HG02678 (cell line): Measurements from ENCODE around the gene EDIL3.

Source experiments
- ATAC-seq: cut with Tn5 transposase; IDR thresholded peaks from one replicate; pipeline ENCODE4 v1.9.1; 2021; ENCODE audit warnings: mild to moderate bottlenecking, moderate library complexity; ENCODE audit not compliant: unreplicated experiment

Gene EDIL3, protein sequence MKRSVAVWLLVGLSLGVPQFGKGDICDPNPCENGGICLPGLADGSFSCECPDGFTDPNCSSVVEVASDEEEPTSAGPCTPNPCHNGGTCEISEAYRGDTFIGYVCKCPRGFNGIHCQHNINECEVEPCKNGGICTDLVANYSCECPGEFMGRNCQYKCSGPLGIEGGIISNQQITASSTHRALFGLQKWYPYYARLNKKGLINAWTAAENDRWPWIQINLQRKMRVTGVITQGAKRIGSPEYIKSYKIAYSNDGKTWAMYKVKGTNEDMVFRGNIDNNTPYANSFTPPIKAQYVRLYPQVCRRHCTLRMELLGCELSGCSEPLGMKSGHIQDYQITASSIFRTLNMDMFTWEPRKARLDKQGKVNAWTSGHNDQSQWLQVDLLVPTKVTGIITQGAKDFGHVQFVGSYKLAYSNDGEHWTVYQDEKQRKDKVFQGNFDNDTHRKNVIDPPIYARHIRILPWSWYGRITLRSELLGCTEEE

GRCh38 chr5:84384604-84385575 lies at the start of gene EDIL3:
TSS of gene EDIL3 (minus strand) at chr5:84384880. CDS start at chr5:84384374, 506 bp downstream.
- no peak for ATAC-seq

GRCh38 chr5:84433461-84433860 lies 48.8 kb upstream of the EDIL3 start:
- no peak for ATAC-seq

DNA sequence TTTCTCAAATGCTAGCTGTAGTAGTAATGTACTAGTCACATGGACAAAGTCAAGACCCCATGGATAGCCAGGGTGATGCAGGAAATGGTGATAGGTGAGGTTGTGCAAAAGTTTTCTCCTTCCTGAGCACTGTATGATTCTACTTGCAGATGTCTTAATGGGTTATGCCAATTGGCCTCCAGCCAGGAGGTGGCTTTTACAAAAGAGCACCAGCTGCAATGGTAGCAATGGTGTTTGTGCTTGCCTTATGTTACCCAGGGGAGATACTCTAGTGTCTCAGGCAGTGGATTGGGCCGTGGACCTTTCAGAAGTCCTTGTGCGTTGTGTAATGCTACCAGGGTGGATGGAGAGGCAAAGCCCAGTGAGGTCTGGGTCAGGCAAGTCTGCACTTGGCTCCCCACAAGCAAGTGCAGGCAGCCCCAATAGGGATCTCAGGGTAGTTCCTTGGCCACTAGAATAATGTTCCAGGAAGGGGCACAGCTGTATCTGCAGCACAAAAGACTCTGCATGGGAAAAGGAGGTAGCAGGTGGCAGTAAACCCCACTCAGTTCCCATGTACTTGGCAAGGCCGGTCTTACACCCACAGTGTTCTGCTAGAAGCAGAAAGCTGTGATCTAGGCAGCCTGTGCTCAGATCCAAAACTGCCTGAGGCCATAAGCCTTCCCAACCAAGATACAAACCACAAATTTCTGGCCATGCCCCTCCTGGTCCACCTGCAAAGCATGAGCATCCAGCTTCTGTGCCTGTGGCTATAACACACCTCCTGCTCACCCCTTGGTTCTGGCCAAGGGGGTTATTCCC lies 46.4 kb upstream of the EDIL3 start:
- no peak for ATAC-seq

DNA sequence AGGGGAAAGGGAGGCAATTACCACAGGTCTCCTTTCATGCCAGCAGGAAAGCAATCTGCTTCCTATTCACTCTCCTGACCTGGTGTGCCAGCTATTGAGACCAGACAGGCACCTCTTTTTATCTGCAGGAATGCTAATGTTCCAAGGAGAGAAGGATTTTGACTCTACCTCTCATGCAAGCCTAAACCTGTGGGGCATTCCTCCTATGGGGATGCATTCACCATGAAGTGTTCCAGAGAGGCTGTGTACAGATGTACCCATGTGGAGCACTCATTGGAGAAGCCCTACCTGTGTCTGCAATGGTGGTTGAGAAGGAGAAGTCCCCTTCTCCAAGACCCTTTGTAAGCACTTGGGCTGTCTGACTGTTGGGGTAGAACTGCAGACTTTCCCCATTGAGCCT lies 45.4 kb upstream of the EDIL3 start:
- ATAC-seq: no peak

DNA sequence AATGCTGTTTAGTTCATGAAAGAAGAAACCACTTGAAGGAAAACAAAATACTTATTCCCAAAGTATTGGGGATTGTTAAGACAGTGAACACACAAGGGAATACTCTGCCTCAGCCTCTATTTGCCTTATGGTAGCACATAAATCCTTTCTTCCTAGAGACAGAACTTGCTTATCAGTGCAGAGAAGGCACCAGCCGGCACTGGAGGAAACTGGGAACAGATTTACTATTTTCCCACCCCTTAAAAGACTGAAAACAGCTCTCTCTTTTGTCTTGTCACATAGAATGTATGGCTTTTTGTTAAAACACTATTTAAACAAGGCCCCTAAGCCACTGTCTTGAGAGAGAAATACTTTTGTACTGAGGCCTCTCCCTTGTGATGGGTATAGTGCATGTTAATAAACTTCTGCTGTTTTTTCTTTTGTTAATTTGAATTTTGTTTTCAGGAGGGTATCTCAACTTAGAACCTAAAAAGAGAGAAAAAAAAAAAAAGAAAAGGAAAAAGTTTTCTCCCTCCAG lies 40.7 kb upstream of the EDIL3 start:
- no peak for ATAC-seq

DNA sequence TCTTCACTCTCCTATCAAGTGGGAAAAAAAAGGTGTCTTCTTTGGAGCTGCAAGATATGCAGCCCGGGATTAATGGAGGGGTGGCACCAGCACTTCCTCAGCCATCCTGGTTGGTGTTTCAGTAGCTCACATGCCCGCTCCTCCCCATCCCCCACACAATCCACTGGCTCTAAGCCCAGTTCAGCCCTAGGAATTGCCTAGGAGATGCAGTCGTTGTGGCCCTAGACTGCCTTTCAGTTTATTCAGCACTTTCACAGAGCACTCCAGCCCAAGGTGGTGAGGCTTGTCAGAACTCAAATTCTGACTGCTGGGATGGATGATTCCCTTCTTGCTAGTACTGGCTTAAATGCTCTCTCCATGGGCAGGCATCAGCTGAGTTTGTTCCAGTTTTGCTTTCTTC lies 35.1 kb upstream of the EDIL3 start:
- no peak for ATAC-seq

GRCh38 chr5:84411832-84412605 lies 27.3 kb upstream of the EDIL3 start:
- ATAC-seq: no peak

GRCh38 chr5:84406111-84406510 lies 21.4 kb upstream of the EDIL3 start:
- no peak for ATAC-seq

- no peak for ATAC-seq
Observed at GRCh38 chr5:84403773-84404172, 19.1 kb upstream of the EDIL3 start.

DNA sequence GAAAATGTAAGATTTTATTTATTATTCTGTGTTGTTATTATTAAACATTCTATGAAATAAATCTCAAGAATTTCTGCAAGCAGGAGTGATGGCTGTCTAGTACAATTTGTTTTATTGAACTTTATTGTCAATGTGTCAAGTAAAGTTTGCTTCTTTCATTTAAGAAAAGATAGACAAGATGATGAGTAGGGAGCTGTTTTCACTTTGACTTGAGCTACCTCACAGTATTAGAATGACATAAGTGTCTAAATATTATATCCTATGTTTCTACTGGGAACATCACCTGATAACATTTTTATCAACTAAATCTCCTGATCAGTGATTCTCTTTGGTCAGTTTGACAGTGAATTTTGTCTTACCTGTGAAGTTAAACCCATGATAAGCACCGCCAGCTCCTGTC lies 12.7 kb upstream of the EDIL3 start:
- no peak for ATAC-seq

DNA sequence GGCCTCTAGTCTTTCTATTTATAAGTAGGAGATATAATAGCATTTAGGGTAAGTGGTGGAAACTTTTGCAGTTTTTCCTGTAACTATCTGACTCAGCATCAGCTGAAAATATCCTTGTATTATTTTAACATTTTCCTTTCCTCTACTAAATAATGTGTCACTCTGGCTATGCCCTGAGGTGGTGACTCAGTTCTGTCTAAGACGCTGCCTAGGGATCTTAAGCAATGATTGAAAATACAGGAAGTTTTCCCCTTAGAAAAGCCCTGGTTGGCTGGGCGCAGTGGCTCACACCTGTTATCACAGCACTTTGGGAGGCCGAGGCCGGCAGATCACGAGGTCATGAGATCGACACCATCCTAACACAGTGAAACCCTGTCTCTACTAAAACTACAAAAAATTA lies 9.3 kb upstream of the EDIL3 start:
- no peak for ATAC-seq

GRCh38 chr5:84392836-84393235 lies 8.2 kb upstream of the EDIL3 start:
- no peak for ATAC-seq

DNA sequence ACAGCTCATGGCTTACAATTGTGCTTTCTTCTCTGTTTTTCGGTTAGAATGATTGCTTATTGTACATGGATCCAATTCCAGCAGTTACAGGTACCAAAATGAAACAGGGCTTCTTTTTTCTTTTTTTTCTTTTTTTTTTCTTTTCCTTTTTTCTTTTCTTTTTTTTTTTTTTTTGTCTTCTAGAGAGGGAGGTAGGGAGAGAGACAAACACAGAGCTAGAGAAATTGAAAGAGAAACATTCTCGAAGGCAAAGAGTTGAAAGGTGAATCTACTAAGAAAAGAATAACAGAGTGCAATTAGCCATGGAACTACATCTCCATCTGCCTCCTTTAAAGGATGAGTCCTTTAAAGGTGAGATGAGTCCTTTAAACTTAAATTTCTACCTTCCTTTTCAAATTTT lies 1.0 kb upstream of the EDIL3 start:
- no peak for ATAC-seq

GRCh38 chr5:84383816-84384603 lies 670 bp downstream of the EDIL3 start:
- no peak for ATAC-seq

DNA sequence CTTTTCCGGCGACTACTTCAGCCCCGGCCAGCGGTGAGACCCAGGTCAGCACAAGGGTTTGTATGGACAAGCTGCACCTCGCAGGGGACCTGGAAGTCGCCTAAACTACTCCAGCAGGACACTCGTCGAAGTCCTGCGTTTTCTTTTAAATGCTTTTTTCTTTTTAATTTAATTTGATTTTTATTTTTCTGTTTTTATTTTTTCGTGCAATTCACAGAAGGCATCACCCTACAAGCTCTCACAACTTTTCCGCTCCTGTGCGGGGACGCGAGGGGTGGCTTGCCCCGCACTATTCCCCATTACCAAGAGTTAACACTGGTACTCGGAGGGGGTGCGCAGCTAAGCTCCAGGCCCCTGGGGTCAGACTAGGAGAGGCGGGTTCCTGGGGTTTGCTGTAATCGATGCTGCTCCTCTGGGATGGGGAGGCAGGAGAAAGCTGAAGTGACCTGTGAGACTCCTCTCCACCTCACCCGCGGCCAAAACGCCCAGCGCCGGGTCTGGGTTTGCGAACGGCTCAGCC lies 1.3 kb downstream of the EDIL3 start:
- ATAC-seq: no peak

- no peak for ATAC-seq
Observed at GRCh38 chr5:84382363-84383295, 2.1 kb downstream of the EDIL3 start.

DNA sequence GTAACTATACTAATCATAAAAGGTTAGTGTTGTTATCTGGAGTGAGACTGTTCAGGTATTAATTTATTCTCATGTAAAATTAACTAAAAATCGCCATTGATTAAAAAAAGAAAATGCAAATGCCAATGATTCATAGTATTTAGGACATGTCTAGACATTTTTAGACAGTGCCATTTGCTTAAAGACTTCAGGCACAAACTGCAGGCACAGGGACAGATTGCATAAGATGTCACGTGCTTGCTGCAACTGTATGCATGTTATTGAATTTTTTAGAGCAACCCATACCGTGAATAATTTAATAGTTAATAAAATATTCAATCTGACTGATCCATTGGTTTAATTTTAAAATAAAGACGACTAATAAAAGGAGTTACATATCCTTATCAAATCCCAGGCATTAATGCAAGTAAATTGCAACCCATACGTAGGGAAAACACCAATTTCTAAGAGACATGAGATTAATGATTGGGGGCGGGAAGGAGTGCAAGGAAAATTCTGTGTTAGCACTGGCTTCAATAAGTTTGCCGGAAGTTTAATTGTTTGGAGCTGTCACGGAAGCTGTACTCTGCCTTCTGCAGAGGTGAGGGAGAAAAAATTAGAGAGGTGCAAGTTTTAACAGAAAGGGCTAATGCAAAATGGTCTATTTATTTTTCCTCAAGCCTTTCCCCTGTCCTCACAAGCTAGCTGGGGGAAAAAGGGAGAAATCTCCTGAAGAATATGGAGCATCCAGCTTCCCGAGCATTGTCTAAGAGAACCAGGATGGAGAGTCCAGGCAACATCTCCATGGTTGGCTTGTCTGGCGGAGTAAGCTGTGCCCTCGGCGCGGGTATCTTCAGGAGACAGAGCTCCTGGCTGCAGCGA lies 2.9 kb downstream of the EDIL3 start:
- ATAC-seq: no peak
